ENCODE data around the gene TAF6L.

DNA sequence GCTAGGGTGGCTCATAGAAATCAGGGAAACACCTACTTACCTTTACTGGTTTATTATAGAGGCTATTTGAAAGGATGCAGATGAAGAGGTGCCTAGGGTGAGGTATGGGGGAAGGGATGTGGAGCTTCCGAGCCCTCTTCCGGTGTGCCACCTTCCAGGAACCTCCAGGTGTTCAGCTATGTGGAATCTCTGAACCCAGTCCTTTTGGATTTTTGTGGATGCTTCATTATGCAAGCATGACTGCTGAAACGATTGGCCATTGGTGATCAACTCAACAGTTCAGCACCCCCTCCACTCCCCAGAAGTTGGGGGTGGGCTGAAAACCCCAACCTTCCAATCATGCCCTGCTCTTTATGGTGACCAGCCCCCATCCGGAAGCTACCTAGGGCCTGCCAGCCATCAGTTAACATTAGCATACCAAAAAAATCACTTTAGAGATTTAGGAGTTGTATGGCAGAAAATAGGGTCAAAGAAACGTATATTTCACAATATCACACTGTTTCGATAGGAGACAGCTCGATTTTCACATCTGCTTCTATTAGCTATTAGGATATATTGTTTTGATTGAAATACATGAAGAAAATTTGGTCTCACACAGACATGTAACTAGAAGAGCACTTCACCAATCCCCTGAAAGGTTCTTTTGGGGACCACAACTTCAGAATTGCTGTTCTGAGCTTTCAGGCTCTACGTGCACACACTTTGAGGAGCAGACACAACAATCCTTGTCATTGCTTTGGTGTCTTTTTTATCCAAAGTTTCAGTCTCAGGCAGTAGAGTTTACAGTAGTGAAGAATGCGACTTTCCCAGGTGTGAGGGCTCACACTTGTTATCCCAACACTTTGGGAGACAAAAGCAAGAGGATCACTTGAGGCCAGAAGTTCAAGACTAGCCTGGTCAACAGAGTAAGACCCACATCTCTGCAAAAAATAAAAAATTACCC lies 13.1 kb upstream of the TAF6L start:
- TF ChIP-seq, protein P1, sequence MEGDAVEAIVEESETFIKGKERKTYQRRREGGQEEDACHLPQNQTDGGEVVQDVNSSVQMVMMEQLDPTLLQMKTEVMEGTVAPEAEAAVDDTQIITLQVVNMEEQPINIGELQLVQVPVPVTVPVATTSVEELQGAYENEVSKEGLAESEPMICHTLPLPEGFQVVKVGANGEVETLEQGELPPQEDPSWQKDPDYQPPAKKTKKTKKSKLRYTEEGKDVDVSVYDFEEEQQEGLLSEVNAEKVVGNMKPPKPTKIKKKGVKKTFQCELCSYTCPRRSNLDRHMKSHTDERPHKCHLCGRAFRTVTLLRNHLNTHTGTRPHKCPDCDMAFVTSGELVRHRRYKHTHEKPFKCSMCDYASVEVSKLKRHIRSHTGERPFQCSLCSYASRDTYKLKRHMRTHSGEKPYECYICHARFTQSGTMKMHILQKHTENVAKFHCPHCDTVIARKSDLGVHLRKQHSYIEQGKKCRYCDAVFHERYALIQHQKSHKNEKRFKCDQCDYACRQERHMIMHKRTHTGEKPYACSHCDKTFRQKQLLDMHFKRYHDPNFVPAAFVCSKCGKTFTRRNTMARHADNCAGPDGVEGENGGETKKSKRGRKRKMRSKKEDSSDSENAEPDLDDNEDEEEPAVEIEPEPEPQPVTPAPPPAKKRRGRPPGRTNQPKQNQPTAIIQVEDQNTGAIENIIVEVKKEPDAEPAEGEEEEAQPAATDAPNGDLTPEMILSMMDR (conservative IDR thresholded peaks at IDR 0.05; ENCODE audit: low read length): no peak
- TF ChIP-seq EZH2phosphoT487 (IDR thresholded peaks at IDR 0.05; ENCODE audit: borderline replicate concordance): no peak
